Fibroblast of the aortic adventitia (primary cell): ENCODE results near the gene RORB. TPM values are rescaled to one million over a fixed set of nuclear protein-coding genes. Genes with fewer than 3 reads are reported as not detected.

Experiments used
- DNase-seq: peaks from one replicate; pipeline ENCODE4 v3.0.0-alpha.2; 2010; ENCODE audit warnings: low read depth
- H3K4me3 ChIP-seq: 2 replicates; pipeline ENCODE4 v1.5.1; 2011; ENCODE audit warnings: low read depth, mild to moderate bottlenecking, control low read depth, low read length, moderate library complexity
- CTCF ChIP-seq: IDR thresholded peaks from 2 replicates; pipeline ENCODE4 v1.5.1; 2011; ENCODE audit warnings: mild to moderate bottlenecking, low read length, control low read depth, inconsistent platforms; ENCODE audit not compliant: insufficient read depth
- total RNA-seq: library from RNA; depleted of rRNA; stranded (reverse); fragments of >200 nt; gene quantifications from 2 replicates; pipeline ENCODE4 v1.2.3, GENCODE V29; 2012; ENCODE audit warnings: low replicate concordance

RORB gene
- total RNA-seq, 1 donor: 22.0 TPM

- no peak for TF ChIP-seq CTCF
- no peak for DNase-seq
- no peak overlapping the region for H3K4me3 ChIP-seq
Measured at GRCh38 chr9:74672237-74672636, 175.1 kb downstream of the RORB start.

GRCh38 chr9:74674077-74674476 lies 176.9 kb downstream of the RORB start:
- H3K4me3 ChIP-seq: no peak overlapping the region
- TF ChIP-seq CTCF: no peak

GRCh38 chr9:74681906-74682305 lies 184.8 kb downstream of the RORB start:
- H3K4me3 ChIP-seq: no peak overlapping the region
- no peak for DNase-seq
- no peak for TF ChIP-seq CTCF

More at GRCh38 chr9:74674077-74674476, 176.9 kb downstream of the RORB start:
- no peak for DNase-seq

GRCh38 chr9:74683322-74683721 lies 186.2 kb downstream of the RORB start:
- H3K4me3 ChIP-seq: no peak overlapping the region
- TF ChIP-seq CTCF: no peak
- no peak for DNase-seq

GRCh38 chr9:74691058-74691457 lies 193.9 kb downstream of the RORB start:
- no peak for TF ChIP-seq CTCF
- DNase-seq: no peak
- H3K4me3 ChIP-seq: no peak overlapping the region

DNA sequence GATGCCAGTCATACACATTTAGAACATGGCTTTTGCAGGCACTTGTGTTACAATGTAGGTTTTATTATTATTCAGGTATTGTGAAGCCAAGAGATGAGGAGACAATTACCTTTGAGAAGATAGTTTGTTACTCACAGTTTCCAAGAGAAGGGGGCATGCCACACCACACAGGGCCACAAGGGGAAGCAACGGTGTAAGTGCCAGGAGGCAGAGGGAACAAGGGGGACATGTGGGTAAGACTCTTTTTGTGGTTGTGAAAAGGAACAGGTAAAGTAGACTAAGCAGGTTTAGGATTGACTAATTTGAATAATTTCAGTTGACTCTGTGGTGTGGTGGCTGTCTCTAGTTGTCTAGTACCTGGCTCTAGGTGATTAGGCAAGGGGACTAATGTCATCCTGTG lies 199.4 kb downstream of the RORB start:
- no peak for DNase-seq
- H3K4me3 ChIP-seq: no peak overlapping the region
- TF ChIP-seq CTCF: no peak

DNA sequence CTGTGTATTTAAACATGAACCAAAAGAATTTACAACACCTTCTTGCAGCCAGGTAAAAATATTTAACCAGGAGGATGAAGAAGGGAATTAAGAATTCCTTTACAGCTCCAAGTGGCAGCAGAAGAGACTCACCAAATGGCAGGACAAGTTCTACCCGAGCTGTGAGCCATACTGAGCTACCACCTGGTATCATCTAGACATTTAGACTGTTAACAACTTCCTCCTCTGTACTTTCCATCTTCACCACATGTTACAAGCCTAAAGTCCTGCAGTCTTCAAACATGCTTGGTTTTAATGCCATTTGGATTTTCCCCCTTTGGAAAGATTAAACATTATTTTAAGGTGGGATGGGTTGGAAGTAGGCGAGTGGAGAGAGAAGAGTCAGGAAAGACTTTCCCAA lies 200.4 kb downstream of the RORB start:
- DNase-seq: no peak
- no peak overlapping the region for H3K4me3 ChIP-seq
- TF ChIP-seq CTCF: no peak
